Liver (tissue), 9 donors: ENCODE data around the gene TRAPPC6A. TPM values are rescaled to one million over a fixed set of nuclear protein-coding genes. Genes with fewer than 3 reads are reported as not detected.

ENCODE experiments used
- DNase-seq: peaks from one replicate; pipeline ENCODE4 v3.0.0-alpha.2; 2017; ENCODE audit warnings: low spot score
- H3K27ac ChIP-seq, 2 donors: one replicate each; pipeline ENCODE4 v1.7.0; 2013; ENCODE audit warnings: inconsistent platforms in 2 of 2, low read length in 2 of 2, control low read depth in 1 of 2, low read depth in 1 of 2, mild to moderate bottlenecking in 1 of 2
- H3K27me3 ChIP-seq, 4 donors: one replicate each; pipeline versions ENCODE4 v1.6.1 to v1.7.0; 2013; ENCODE audit warnings: low read length in 3 of 4, inconsistent platforms in 1 of 4, mild to moderate bottlenecking in 1 of 4, moderate library complexity in 1 of 4; ENCODE audit not compliant: control insufficient read depth in 4 of 4, insufficient read depth in 4 of 4
- H3K36me3 ChIP-seq, 4 donors: one replicate each; pipeline versions ENCODE4 v1.6.1 to v1.7.0; 2013; ENCODE audit warnings: low read length in 3 of 4, mild to moderate bottlenecking in 3 of 4, low read depth in 1 of 4, moderate library complexity in 1 of 4; ENCODE audit not compliant: control insufficient read depth in 4 of 4, insufficient read depth in 3 of 4
- H3K4me1 ChIP-seq, 4 donors: one replicate each; pipeline versions ENCODE4 v1.6.1 to v1.7.0; 2013; ENCODE audit warnings: low read length in 3 of 4, mild to moderate bottlenecking in 3 of 4, moderate library complexity in 1 of 4; ENCODE audit not compliant: control insufficient read depth in 4 of 4, insufficient read depth in 4 of 4
- H3K4me3 ChIP-seq, 3 donors: one replicate each; pipeline versions ENCODE4 v1.6.1 to v1.7.0; 2013; ENCODE audit warnings: low read length in 3 of 3, control low read depth in 1 of 3, low read depth in 1 of 3, mild to moderate bottlenecking in 1 of 3
- H3K9ac ChIP-seq, 2 donors: one replicate each; pipeline ENCODE4 v1.7.0; 2013; ENCODE audit warnings: low read length in 2 of 2, mild to moderate bottlenecking in 2 of 2, moderate library complexity in 2 of 2, control low read depth in 1 of 2, low read depth in 1 of 2
- H3K9me3 ChIP-seq, 4 donors: one replicate each; pipeline versions ENCODE4 v1.6.1 to v1.7.0; 2013; ENCODE audit warnings: low read length in 3 of 4; ENCODE audit not compliant: control insufficient read depth in 4 of 4
- EGR1 ChIP-seq, 2 donors: IDR thresholded peaks; 2 replicates each; pipeline ENCODE4 v1.6.1; 2016 to 2018; ENCODE audit warnings: antibody characterized with exemption in 2 of 2, low read depth in 2 of 2
- FOXA1 ChIP-seq: IDR thresholded peaks from 2 replicates; pipeline ENCODE4 v1.6.1; 2016; ENCODE audit warnings: antibody characterized with exemption
- FOXA2 ChIP-seq: IDR thresholded peaks from 2 replicates; pipeline ENCODE4 v1.6.1; 2016; ENCODE audit warnings: antibody characterized with exemption
- GABPA ChIP-seq, 2 donors: IDR thresholded peaks in 1 of 2; conservative IDR thresholded peaks in 1 of 2; 2 replicates each; pipeline ENCODE4 v1.6.1; 2016; ENCODE audit warnings: antibody characterized with exemption in 2 of 2, mild to moderate bottlenecking in 1 of 2, moderate library complexity in 1 of 2
- HNF4A ChIP-seq, 2 donors: conservative IDR thresholded peaks; 2 replicates each; pipeline ENCODE4 v1.6.1; 2016; ENCODE audit warnings: antibody characterized with exemption in 2 of 2, mild to moderate bottlenecking in 2 of 2
- NR2F2 ChIP-seq: IDR thresholded peaks from 2 replicates; pipeline ENCODE4 v1.6.1; 2016; ENCODE audit warnings: antibody characterized with exemption
- RAD21 ChIP-seq, 2 donors: IDR thresholded peaks; 2 replicates each; pipeline ENCODE4 v1.6.1; 2016; ENCODE audit warnings: antibody characterized with exemption in 2 of 2, mild to moderate bottlenecking in 2 of 2
- RXRA ChIP-seq, 2 donors: IDR thresholded peaks; 2 replicates each; pipeline ENCODE4 v1.6.1; 2017 to 2018; ENCODE audit warnings: antibody characterized with exemption in 2 of 2, mild to moderate bottlenecking in 1 of 2
- SP1 ChIP-seq: IDR thresholded peaks from 2 replicates; pipeline ENCODE4 v1.6.1; 2018; ENCODE audit warnings: antibody characterized with exemption, mild to moderate bottlenecking
- TAF1 ChIP-seq: conservative IDR thresholded peaks from 2 replicates; pipeline ENCODE4 v1.6.1; 2016; ENCODE audit warnings: antibody characterized with exemption, mild to moderate bottlenecking
- YY1 ChIP-seq: IDR thresholded peaks from 2 replicates; pipeline ENCODE4 v1.6.1; 2016; ENCODE audit warnings: antibody characterized with exemption, mild to moderate bottlenecking
- WGBS: extraction: QIAGEN DNeasy Blood & Tissue Kit; methylation state at CpG from one replicate; pipeline ENCODE4 v1.1.7; 2013; 5-methylcytosine and 5-hydroxymethylcytosine counted together
- polyA plus RNA-seq, 2 donors: library from polyadenylated mRNA; stranded (reverse) in 1 of 2; unstranded in 1 of 2; fragments of 200-250 nt in 1 of 2; fragments of >200 nt in 1 of 2; fragmentation: Nextera tagmentation in 1 of 2; extraction: Ambion mirVana in 1 of 2; gene quantifications; one replicate each; pipeline versions ENCODE4 v1.2.1 to v1.2.3, GENCODE V29; 2013 to 2015
- total RNA-seq, 2 donors: library from RNA; depleted of rRNA; stranded (reverse); fragments of >200 nt; gene quantifications; one replicate each; pipeline ENCODE4 v1.2.3, GENCODE V29; 2014
- TF ChIP-seq, protein P1 (sequence below): IDR thresholded peaks from 2 replicates; pipeline ENCODE4 v1.6.1; 2016; ENCODE audit warnings: antibody characterized with exemption, mild to moderate bottlenecking
- TF ChIP-seq, protein P2 (sequence below): fragments of 150-350 bp; IDR thresholded peaks from 2 replicates; pipeline ENCODE4 v1.5.1; 2017; ENCODE audit warnings: improper control_type of control experiment, low read depth, low read length; ENCODE audit not compliant: missing input control
- TF ChIP-seq, protein P3 (sequence below): IDR thresholded peaks from 2 replicates; pipeline ENCODE4 v1.6.1; 2016; ENCODE audit warnings: antibody characterized with exemption
- TF ChIP-seq, protein P4 (sequence below): IDR thresholded peaks from 2 replicates; pipeline ENCODE4 v1.6.1; 2016; ENCODE audit warnings: antibody characterized with exemption
- TF ChIP-seq, protein P5 (sequence below): IDR thresholded peaks from 2 replicates; pipeline ENCODE4 v1.6.1; 2016; ENCODE audit warnings: antibody characterized with exemption
- donor health status: healthy.
- donor health status: healthy.
- donor health status: healthy.
- donor health status: healthy.
- donor health status: healthy.

TRAPPC6A gene
- total and polyA plus RNA-seq, 4 donors, result 14.8 to 52.2 (median 28.6) TPM

DNA sequence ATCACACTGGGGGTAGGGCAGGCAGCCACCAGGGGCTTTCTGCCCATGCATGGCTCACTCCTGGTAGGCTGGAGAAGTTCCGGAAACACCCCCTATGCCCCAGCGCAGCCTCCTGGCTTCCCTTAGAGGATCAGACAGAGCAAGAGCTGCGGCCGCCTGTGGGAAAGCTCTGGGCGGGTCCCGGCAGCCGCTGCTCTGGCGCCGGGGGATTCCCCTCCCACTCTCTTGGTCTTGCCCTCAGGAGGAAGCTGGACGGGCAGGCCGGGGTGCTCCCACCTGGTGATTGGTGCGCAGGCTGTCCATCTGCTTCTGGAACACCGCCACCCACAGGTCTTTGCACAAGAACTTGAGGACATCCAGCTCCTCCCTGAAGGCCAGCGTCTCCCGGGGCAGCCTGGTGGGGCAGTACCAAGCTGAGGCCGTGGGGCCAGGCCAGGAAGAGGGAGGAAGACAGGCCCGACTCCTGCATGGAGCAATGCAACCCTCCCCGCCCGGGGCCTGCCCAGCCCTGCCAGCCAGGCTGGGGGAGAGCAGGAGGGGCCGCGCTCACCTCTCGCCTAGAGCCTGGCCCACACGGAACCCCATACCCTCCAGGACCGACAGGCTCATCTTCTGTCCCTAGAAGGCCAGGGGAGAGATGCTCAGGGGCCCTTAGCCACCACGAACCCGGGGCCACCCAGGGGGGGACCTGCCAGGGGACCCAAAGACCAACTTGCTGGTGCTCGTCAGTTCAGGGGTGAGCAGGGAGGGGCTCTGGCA lies 13.3 kb downstream of the TRAPPC6A start:
- Histone ChIP-seq H3K4me1 (peaks cover 0 to 14% (median 3%) of the 10 kb centered on the region in 4 donors), H3K27ac (no peak overlapping the region)

More for the DNA sequence above, 13.3 kb downstream of the TRAPPC6A start:
- no peak for DNase-seq
- no peaks in the 10 kb centered on the region for H3K27me3 ChIP-seq
- no peaks in the 10 kb centered on the region for H3K9me3 ChIP-seq
- no peaks in the 10 kb centered on the region for H3K36me3 ChIP-seq
- no peak overlapping the region for H3K4me3 ChIP-seq
- TF ChIP-seq, protein P1, sequence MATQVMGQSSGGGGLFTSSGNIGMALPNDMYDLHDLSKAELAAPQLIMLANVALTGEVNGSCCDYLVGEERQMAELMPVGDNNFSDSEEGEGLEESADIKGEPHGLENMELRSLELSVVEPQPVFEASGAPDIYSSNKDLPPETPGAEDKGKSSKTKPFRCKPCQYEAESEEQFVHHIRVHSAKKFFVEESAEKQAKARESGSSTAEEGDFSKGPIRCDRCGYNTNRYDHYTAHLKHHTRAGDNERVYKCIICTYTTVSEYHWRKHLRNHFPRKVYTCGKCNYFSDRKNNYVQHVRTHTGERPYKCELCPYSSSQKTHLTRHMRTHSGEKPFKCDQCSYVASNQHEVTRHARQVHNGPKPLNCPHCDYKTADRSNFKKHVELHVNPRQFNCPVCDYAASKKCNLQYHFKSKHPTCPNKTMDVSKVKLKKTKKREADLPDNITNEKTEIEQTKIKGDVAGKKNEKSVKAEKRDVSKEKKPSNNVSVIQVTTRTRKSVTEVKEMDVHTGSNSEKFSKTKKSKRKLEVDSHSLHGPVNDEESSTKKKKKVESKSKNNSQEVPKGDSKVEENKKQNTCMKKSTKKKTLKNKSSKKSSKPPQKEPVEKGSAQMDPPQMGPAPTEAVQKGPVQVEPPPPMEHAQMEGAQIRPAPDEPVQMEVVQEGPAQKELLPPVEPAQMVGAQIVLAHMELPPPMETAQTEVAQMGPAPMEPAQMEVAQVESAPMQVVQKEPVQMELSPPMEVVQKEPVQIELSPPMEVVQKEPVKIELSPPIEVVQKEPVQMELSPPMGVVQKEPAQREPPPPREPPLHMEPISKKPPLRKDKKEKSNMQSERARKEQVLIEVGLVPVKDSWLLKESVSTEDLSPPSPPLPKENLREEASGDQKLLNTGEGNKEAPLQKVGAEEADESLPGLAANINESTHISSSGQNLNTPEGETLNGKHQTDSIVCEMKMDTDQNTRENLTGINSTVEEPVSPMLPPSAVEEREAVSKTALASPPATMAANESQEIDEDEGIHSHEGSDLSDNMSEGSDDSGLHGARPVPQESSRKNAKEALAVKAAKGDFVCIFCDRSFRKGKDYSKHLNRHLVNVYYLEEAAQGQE, result no peak
- TF ChIP-seq EGR1 (IDR thresholded peaks at IDR 0.05; ENCODE audit: low read depth in 2 of 2) (no peak), FOXA1 (no peak), GABPA (IDR thresholded peaks at IDR 0.05 in 1 of 2, conservative IDR thresholded peaks at IDR 0.05 in 1 of 2) (no peak), YY1 (no peak), RXRA (IDR thresholded peaks at IDR 0.05) (no peak), TAF1 (no peak), NR2F2 (no peak), RAD21 (IDR thresholded peaks at IDR 0.05) (no peak), SP1 (no peak), HNF4A (conservative IDR thresholded peaks at IDR 0.05) (no peak), FOXA2 (no peak)
- TF ChIP-seq, protein P2, sequence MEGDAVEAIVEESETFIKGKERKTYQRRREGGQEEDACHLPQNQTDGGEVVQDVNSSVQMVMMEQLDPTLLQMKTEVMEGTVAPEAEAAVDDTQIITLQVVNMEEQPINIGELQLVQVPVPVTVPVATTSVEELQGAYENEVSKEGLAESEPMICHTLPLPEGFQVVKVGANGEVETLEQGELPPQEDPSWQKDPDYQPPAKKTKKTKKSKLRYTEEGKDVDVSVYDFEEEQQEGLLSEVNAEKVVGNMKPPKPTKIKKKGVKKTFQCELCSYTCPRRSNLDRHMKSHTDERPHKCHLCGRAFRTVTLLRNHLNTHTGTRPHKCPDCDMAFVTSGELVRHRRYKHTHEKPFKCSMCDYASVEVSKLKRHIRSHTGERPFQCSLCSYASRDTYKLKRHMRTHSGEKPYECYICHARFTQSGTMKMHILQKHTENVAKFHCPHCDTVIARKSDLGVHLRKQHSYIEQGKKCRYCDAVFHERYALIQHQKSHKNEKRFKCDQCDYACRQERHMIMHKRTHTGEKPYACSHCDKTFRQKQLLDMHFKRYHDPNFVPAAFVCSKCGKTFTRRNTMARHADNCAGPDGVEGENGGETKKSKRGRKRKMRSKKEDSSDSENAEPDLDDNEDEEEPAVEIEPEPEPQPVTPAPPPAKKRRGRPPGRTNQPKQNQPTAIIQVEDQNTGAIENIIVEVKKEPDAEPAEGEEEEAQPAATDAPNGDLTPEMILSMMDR, result no peak
- TF ChIP-seq, protein P3, sequence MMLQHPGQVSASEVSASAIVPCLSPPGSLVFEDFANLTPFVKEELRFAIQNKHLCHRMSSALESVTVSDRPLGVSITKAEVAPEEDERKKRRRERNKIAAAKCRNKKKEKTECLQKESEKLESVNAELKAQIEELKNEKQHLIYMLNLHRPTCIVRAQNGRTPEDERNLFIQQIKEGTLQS, result no peak
- TF ChIP-seq, protein P4, sequence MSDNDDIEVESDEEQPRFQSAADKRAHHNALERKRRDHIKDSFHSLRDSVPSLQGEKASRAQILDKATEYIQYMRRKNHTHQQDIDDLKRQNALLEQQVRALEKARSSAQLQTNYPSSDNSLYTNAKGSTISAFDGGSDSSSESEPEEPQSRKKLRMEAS, result no peak
- TF ChIP-seq, protein P5, sequence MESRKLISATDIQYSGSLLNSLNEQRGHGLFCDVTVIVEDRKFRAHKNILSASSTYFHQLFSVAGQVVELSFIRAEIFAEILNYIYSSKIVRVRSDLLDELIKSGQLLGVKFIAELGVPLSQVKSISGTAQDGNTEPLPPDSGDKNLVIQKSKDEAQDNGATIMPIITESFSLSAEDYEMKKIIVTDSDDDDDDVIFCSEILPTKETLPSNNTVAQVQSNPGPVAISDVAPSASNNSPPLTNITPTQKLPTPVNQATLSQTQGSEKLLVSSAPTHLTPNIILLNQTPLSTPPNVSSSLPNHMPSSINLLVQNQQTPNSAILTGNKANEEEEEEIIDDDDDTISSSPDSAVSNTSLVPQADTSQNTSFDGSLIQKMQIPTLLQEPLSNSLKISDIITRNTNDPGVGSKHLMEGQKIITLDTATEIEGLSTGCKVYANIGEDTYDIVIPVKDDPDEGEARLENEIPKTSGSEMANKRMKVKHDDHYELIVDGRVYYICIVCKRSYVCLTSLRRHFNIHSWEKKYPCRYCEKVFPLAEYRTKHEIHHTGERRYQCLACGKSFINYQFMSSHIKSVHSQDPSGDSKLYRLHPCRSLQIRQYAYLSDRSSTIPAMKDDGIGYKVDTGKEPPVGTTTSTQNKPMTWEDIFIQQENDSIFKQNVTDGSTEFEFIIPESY, result no peak
- H3K9ac ChIP-seq, result no peak overlapping the region
- WGBS, result 41% methylated on average over 27 of the region's 27 CpGs
